Glutamatergic neuron (in vitro differentiated cells): ENCODE results near the gene KLHL36. TPM values are rescaled to one million over a fixed set of nuclear protein-coding genes. Genes with fewer than 3 reads are reported as not detected.

Experiments
- DNase-seq: peaks from one replicate; pipeline ENCODE4 v3.0.0; 2022
- H3K27ac Mint-ChIP-seq: one replicate; pipeline ENCODE4 v1.8.0; 2020; ENCODE audit warnings: mild to moderate bottlenecking, mixed read lengths, inconsistent platforms; ENCODE audit not compliant: unreplicated experiment
- H3K27me3 Mint-ChIP-seq: one replicate; pipeline ENCODE4 v1.8.0; 2020; ENCODE audit warnings: mild to moderate bottlenecking, moderate library complexity, mixed read lengths, inconsistent platforms; ENCODE audit not compliant: unreplicated experiment
- H3K36me3 Mint-ChIP-seq: one replicate; pipeline ENCODE4 v1.8.0; 2020; ENCODE audit warnings: mild to moderate bottlenecking, mixed read lengths, inconsistent platforms; ENCODE audit not compliant: unreplicated experiment
- H3K4me1 Mint-ChIP-seq: one replicate; pipeline ENCODE4 v1.8.0; 2020; ENCODE audit warnings: mild to moderate bottlenecking, low read depth, mixed read lengths, inconsistent platforms; ENCODE audit not compliant: unreplicated experiment
- H3K4me3 Mint-ChIP-seq: one replicate; pipeline ENCODE4 v1.8.0; 2020; ENCODE audit warnings: mild to moderate bottlenecking, mixed read lengths, inconsistent platforms; ENCODE audit not compliant: unreplicated experiment
- H3K9me3 Mint-ChIP-seq: one replicate; pipeline ENCODE4 v1.8.0; 2020; ENCODE audit warnings: mild to moderate bottlenecking, moderate library complexity, mixed read lengths, inconsistent platforms; ENCODE audit not compliant: unreplicated experiment
- total RNA-seq: library from RNA; stranded (reverse); fragmentation: NEBNext Ultra II Directional; extraction: Animal tissue kit (Norgen Biotek cat#: 25700); gene quantifications from one replicate; pipeline ENCODE4 v1.2.1, GENCODE V29; 2021; ENCODE audit not compliant: unreplicated experiment
- TF ChIP-seq, protein P1 (sequence below): fragments of 200-600 bp; sonication (generic); IDR thresholded peaks from one replicate; pipeline ENCODE4 v1.5.0; 2021; ENCODE audit not compliant: partially characterized antibody, unreplicated experiment

KLHL36 gene
- total RNA-seq, 1 donor from 2014 or later: 38.2 TPM

DNA sequence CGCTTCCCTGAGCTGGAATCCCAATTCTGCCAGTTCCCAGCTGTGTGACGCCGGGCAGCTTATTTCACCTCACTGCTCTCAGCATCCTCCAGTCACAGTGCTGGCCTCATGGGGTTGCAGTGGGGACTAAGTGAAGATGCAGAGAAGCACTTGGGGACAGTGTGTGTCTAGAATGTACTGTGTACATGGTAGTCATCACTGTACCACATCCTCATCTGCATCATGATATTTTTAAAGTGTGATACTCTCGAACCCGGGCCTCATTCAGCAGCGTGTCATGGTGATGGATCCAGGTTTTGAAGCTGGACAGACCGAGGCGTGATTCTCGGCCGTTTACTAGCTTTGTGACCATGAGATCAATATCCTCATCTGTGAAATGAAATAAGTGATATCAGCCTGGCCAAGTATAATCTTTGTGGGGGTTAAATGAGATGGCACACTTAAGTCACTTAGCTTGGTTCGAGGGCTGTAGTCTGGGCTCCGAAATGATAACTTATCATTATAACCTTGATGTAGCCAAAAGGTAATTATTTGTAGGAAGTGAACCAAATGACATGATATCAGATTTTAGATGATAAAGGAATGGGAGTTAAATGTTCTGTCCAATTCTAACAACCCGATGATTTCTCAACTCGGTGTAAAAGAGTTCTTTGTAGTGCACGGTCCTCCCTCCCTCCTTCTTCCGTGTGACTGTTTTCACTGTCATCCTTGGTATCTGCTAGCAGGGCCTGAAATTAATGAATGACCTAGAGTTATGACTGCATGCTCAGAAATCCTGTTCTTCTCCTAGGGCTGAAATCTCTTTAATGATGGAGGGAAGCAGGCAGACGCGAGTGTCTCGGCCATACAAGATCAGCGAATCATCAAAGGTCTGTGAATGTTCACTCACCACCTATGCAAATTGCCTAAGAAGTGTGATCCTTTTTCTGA lies 2.0 kb downstream of the KLHL36 start:
- peaks cover 7% of the 10 kb centered on the region for H3K9me3 Mint-ChIP-seq
- H3K27me3 Mint-ChIP-seq: peaks cover 13% of the 10 kb centered on the region
- DNase-seq: no peak
- peaks cover 12% of the 10 kb centered on the region for H3K4me1 Mint-ChIP-seq
- H3K27ac Mint-ChIP-seq: no peak overlapping the region
- peak overlapping the region; percentile 57 for H3K4me3 Mint-ChIP-seq
- peaks cover 5% of the 10 kb centered on the region for H3K36me3 Mint-ChIP-seq
- TF ChIP-seq, protein P1, sequence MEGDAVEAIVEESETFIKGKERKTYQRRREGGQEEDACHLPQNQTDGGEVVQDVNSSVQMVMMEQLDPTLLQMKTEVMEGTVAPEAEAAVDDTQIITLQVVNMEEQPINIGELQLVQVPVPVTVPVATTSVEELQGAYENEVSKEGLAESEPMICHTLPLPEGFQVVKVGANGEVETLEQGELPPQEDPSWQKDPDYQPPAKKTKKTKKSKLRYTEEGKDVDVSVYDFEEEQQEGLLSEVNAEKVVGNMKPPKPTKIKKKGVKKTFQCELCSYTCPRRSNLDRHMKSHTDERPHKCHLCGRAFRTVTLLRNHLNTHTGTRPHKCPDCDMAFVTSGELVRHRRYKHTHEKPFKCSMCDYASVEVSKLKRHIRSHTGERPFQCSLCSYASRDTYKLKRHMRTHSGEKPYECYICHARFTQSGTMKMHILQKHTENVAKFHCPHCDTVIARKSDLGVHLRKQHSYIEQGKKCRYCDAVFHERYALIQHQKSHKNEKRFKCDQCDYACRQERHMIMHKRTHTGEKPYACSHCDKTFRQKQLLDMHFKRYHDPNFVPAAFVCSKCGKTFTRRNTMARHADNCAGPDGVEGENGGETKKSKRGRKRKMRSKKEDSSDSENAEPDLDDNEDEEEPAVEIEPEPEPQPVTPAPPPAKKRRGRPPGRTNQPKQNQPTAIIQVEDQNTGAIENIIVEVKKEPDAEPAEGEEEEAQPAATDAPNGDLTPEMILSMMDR: no peak

GRCh38 chr16:84652566-84652965 lies 4.3 kb downstream of the KLHL36 start:
- Mint-ChIP-seq H3K4me3 (no peak overlapping the region), H3K27ac (no peak overlapping the region), H3K36me3 (peaks cover 4% of the 10 kb centered on the region), H3K4me1 (peaks cover 11% of the 10 kb centered on the region), H3K9me3 (peaks cover 7% of the 10 kb centered on the region), H3K27me3 (peaks cover 11% of the 10 kb centered on the region)
- TF ChIP-seq, protein P1: no peak
- no peak for DNase-seq

- Mint-ChIP-seq H3K4me3 (no peak overlapping the region), H3K9me3 (peaks cover 4% of the 10 kb centered on the region)
Observed at GRCh38 chr16:84654238-84654637, 5.9 kb downstream of the KLHL36 start.

DNA sequence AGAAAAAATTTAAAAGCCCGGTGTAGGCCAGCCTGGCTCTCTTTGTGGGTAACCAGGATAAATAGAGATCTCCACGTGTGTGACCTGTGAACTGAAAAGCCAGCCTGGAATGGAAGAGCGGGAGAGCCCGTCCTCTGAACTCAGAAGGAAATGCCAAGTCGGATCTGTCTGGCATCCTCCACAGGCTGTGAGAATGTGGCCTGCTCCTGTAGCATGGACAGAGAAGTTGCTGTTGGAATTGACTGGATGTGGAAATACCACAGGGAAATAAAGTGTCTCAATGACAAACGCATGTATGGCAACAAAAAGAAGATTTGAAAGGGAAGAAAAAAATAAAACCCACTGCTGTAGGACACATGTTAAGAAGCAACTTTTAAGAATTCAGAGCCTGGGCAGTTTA lies 6.7 kb downstream of the KLHL36 start:
- peaks cover 6% of the 10 kb centered on the region for H3K4me1 Mint-ChIP-seq
- H3K9me3 Mint-ChIP-seq: peaks cover 3% of the 10 kb centered on the region
- peaks cover 8% of the 10 kb centered on the region for H3K27me3 Mint-ChIP-seq
- DNase-seq: no peak
- H3K36me3 Mint-ChIP-seq: no peaks in the 10 kb centered on the region
- TF ChIP-seq, protein P1: no peak
- H3K27ac Mint-ChIP-seq: peak overlapping the region; percentile 46
- H3K4me3 Mint-ChIP-seq: no peak overlapping the region

More at GRCh38 chr16:84654238-84654637, 5.9 kb downstream of the KLHL36 start:
- TF ChIP-seq, protein P1: no peak
- Mint-ChIP-seq H3K27me3 (peaks cover 8% of the 10 kb centered on the region), H3K36me3 (no peaks in the 10 kb centered on the region), H3K27ac (no peak overlapping the region), H3K4me1 (peaks cover 8% of the 10 kb centered on the region)
- no peak for DNase-seq

DNA sequence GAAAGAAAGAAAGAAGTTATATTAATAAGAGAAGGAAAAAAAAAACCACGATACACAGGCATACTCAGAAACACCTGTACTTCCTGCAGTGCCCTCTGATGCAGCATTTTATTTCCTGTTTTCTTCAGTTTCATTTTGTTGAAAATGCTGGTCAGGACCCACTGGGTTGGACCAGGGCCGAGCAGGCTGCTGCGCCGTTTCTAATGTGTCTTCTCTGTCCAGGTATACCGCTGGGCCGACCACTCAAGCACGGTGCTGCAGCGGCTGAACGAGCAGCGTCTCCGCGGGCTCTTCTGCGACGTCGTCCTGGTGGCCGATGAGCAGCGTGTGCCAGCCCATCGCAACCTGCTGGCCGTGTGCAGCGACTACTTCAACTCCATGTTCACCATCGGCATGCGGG lies 8.3 kb downstream of the KLHL36 start:
- no peak for DNase-seq
- H3K4me3 Mint-ChIP-seq: no peak overlapping the region
- peaks cover 4% of the 10 kb centered on the region for H3K9me3 Mint-ChIP-seq
- H3K4me1 Mint-ChIP-seq: no peaks in the 10 kb centered on the region
- H3K27ac Mint-ChIP-seq: no peak overlapping the region
- peaks cover 6% of the 10 kb centered on the region for H3K27me3 Mint-ChIP-seq
- H3K36me3 Mint-ChIP-seq: no peaks in the 10 kb centered on the region
- TF ChIP-seq, protein P1: no peak
